Stomach (tissue), 9 donors: ENCODE results near the gene KDM2A. TPM values are rescaled to one million over a fixed set of nuclear protein-coding genes. Genes with fewer than 3 reads are reported as not detected.

ENCODE experiments used
- DNase-seq, 2 donors: peaks; one replicate each; pipeline versions ENCODE4 v3.0.0 to v3.0.0-alpha.2; 2013 to 2019
- H3K27ac ChIP-seq, 5 donors: fragments of 200-600 bp in 4 of 5; sonication (generic) in 4 of 5; one replicate each; pipeline ENCODE4 v1.5.1; 2013 to 2019; ENCODE audit warnings: mild to moderate bottlenecking in 1 of 5, moderate library complexity in 1 of 5
- H3K27me3 ChIP-seq, 3 donors: fragments of 200-600 bp; sonication (generic); one replicate each; pipeline ENCODE4 v1.5.1; 2017 to 2019; ENCODE audit warnings: mixed run types in 1 of 3
- H3K36me3 ChIP-seq, 4 donors: fragments of 200-600 bp; sonication (generic); 1 replicate in 3 of 4; 2 replicates in 1 of 4; pipeline ENCODE4 v1.5.1; 2016 to 2019
- H3K4me1 ChIP-seq, 4 donors: fragments of 200-600 bp; sonication (generic); one replicate each; pipeline ENCODE4 v1.5.1; 2016 to 2019
- H3K4me3 ChIP-seq, 4 donors: fragments of 200-600 bp; sonication (generic) in 3 of 4; one replicate each; pipeline ENCODE4 v1.5.1; 2016 to 2019; ENCODE audit warnings: mild to moderate bottlenecking in 1 of 4
- H3K9me3 ChIP-seq, 4 donors: fragments of 200-600 bp; sonication (generic); one replicate each; pipeline ENCODE4 v1.5.1; 2016 to 2019
- EP300 ChIP-seq: sonication (generic); formaldehyde crosslinking; IDR thresholded peaks from one replicate; pipeline ENCODE4 v1.6.1; 2017; ENCODE audit warnings: antibody characterized with exemption
- POLR2A ChIP-seq, 4 donors: fragments of 450-650 bp; IDR thresholded peaks; one replicate each; pipeline ENCODE4 v1.6.1; 2016; ENCODE audit warnings: antibody characterized with exemption in 4 of 4, control low read depth in 2 of 4, mild to moderate bottlenecking in 1 of 4, moderate library complexity in 1 of 4
- POLR2AphosphoS5 ChIP-seq, 3 donors: sonication (generic); formaldehyde crosslinking; IDR thresholded peaks; one replicate each; pipeline ENCODE4 v1.6.1; 2016; ENCODE audit warnings: antibody characterized with exemption in 3 of 3
- WGBS, 5 donors: extraction: QIAGEN DNeasy Blood & Tissue Kit in 3 of 5; methylation state at CpG; one replicate each; pipeline versions ENCODE4 v1.1.5 to v1.1.7; 2013 to 2018; 5-methylcytosine and 5-hydroxymethylcytosine counted together
- intact Hi-C: fragments of 100-400 bp; cut with DNase I; formaldehyde crosslinking; loops from one replicate; pipeline ENCODE4 v1.15.1; 2023; ENCODE audit warnings: low total_unique reads
- polyA plus RNA-seq, 3 donors: library from polyadenylated mRNA; stranded (reverse); fragments of 200-250 nt; gene quantifications; one replicate each; pipeline ENCODE4 v1.2.3, GENCODE V29; 2013
- total RNA-seq, 5 donors: library from RNA; depleted of rRNA; stranded (reverse); fragments of >200 nt; gene quantifications; one replicate each; pipeline versions ENCODE4 v1.1.0 to v1.2.3, GENCODE V29; 2014 to 2016
- TF ChIP-seq, protein P1 (sequence below), 7 experiments: fragments of 450-650 bp in 4 of 7; fragments of 200-600 bp in 3 of 7; sonication (generic) in 3 of 7; IDR thresholded peaks; one replicate each; pipeline ENCODE4 v1.5.1; 2016 to 2019; ENCODE audit warnings: antibody characterized with exemption in 7 of 7, control low read depth in 2 of 7, mild to moderate bottlenecking in 1 of 7
- donor health status: healthy with polysubstance abuse.
- donor health status: Bipolar disorder and iron deficiency.
- donor health status: healthy.

KDM2A gene
- total and polyA plus RNA-seq, 8 donors = 15.4 to 125 (median 70.3) TPM

GRCh38 chr11:67300256-67300755 lies 181.2 kb downstream of the KDM2A start:
- Histone ChIP-seq H3K4me1 (peaks cover 26 to 42% (median 34%) of the 10 kb centered on the region in 4 donors), H3K27ac (no peak overlapping the region), H3K9me3 (peaks cover 0 to 8% (median 0%) of the 10 kb centered on the region in 4 donors), H3K4me3 (no peak overlapping the region), H3K36me3 (peaks cover 32 to 66% (median 58%) of the 10 kb centered on the region in 4 donors), H3K27me3 (no peaks in the 10 kb centered on the region)
- WGBS, 5 donors = 89 to 96% (median 94%) methylated on average over 7 to 13 of the region's 13 CpGs
- TF ChIP-seq EP300 (no peak), POLR2AphosphoS5 (IDR thresholded peaks at IDR 0.05) (no peak), POLR2A (IDR thresholded peaks at IDR 0.05) (no peak)
- TF ChIP-seq, protein P1, sequence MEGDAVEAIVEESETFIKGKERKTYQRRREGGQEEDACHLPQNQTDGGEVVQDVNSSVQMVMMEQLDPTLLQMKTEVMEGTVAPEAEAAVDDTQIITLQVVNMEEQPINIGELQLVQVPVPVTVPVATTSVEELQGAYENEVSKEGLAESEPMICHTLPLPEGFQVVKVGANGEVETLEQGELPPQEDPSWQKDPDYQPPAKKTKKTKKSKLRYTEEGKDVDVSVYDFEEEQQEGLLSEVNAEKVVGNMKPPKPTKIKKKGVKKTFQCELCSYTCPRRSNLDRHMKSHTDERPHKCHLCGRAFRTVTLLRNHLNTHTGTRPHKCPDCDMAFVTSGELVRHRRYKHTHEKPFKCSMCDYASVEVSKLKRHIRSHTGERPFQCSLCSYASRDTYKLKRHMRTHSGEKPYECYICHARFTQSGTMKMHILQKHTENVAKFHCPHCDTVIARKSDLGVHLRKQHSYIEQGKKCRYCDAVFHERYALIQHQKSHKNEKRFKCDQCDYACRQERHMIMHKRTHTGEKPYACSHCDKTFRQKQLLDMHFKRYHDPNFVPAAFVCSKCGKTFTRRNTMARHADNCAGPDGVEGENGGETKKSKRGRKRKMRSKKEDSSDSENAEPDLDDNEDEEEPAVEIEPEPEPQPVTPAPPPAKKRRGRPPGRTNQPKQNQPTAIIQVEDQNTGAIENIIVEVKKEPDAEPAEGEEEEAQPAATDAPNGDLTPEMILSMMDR (IDR thresholded peaks at IDR 0.05) = no peak
- DNase-seq = no peak
- intact Hi-C loops = no loop called here

DNA sequence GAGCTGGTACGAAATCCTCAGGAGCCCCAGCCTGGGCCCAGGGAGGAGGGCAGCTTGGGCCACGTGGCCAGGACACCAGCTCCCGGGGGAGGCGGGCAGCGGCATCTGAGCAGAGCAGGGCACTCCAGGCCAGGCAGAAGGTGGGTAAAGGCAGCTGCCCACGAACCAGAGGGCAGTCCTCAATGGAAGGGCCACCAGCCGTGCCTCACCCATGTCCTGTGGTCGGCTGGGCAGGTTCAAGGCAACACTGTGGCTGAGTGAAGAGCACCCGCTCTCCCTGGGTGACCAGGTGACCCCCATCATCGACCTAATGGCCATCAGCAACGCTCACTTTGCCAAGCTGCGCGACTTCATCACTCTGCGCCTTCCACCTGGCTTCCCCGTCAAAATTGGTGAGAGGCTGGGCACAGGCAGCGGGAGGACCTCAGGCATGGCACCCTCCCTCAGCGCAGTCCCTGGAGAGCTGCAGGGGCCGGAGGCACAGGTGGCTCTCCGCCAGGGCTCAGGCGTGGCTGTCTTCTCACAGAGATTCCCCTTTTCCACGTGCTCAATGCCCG lies 181.8 kb downstream of the KDM2A start:
- TF ChIP-seq POLR2AphosphoS5 (IDR thresholded peaks at IDR 0.05) (no peak), POLR2A (IDR thresholded peaks at IDR 0.05) (no peak), EP300 (no peak)
- TF ChIP-seq, protein P1 (IDR thresholded peaks at IDR 0.05) = no peak
- intact Hi-C loops = no loop called here
- WGBS, 5 donors = 89 to 91% (median 90%) methylated on average over 16 to 22 of the region's 22 CpGs

GRCh38 chr11:67301313-67301921 lies 182.4 kb downstream of the KDM2A start:
- H3K4me3 ChIP-seq = peak overlapping the region in 1 of 4 donors; percentile 93
- 89 to 92% (median 91%) methylated on average over 17 to 28 of the region's 28 CpGs for WGBS, 5 donors

More for the DNA sequence above, 181.8 kb downstream of the KDM2A start:
- Histone ChIP-seq H3K36me3 (peaks cover 32 to 61% (median 53%) of the 10 kb centered on the region in 4 donors), H3K27me3 (no peaks in the 10 kb centered on the region), H3K27ac (no peak overlapping the region), H3K4me1 (peaks cover 26 to 45% (median 36%) of the 10 kb centered on the region in 4 donors), H3K4me3 (no peak overlapping the region), H3K9me3 (peaks cover 0 to 2% (median 0%) of the 10 kb centered on the region in 4 donors)
- no peak for DNase-seq

DNA sequence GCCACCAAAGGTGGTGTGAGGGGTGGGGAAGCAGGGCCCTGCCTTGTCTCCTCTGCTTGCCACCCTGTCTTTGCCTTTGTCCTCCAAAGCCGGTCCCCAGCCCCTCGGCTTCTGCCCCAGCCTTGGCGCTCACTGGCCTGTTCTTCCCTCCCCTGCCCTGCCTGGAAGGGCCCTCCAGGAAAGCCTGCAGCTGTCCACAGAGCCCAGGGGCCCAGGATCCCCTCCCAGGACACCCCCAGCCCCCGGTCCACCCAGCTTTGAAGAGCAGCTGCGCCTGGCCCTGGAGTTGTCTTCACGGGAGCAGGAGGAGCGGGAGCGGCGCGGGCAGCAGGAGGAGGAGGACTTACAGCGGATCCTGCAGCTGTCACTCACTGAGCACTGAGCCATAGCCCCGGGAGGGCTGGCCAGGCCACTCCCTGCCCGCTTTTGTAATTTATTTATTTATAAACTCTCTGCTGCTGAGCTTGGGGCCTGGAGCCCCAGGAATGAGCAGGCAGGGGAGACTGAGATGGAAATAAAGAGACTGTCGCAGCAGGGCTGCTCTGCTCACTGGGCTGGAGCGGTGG lies 183.0 kb downstream of the KDM2A start:
- H3K4me3 ChIP-seq = peak overlapping the region; percentile 75 to 94 (median 92)
- no peaks in the 10 kb centered on the region for H3K27me3 ChIP-seq
- peaks cover 26 to 45% (median 36%) of the 10 kb centered on the region in 4 donors for H3K4me1 ChIP-seq
- peak; percentile 67 to 86 for DNase-seq
- peak overlapping the region; percentile 86 to 96 (median 89) for H3K27ac ChIP-seq
- WGBS, 5 donors = 21 to 54% (median 29%) methylated on average over 15 of the region's 15 CpGs
- intact Hi-C loops = no loop called here
- no peaks in the 10 kb centered on the region for H3K9me3 ChIP-seq
- peak in 2 of 3 donors; percentile 9 to 19 for TF ChIP-seq POLR2AphosphoS5 (IDR thresholded peaks at IDR 0.05)
- TF ChIP-seq, protein P1 (IDR thresholded peaks at IDR 0.05) = no peak
- H3K36me3 ChIP-seq = peaks cover 28 to 60% (median 47%) of the 10 kb centered on the region in 4 donors

More at GRCh38 chr11:67301313-67301921, 182.4 kb downstream of the KDM2A start:
- peaks cover 30 to 60% (median 50%) of the 10 kb centered on the region in 4 donors for H3K36me3 ChIP-seq
- H3K4me1 ChIP-seq = peaks cover 26 to 45% (median 36%) of the 10 kb centered on the region in 4 donors
- no peaks in the 10 kb centered on the region for H3K27me3 ChIP-seq
- TF ChIP-seq, protein P1 (IDR thresholded peaks at IDR 0.05) = no peak
- TF ChIP-seq POLR2A (IDR thresholded peaks at IDR 0.05) (no peak), POLR2AphosphoS5 (IDR thresholded peaks at IDR 0.05) (no peak), EP300 (no peak)
- peak overlapping the region in 4 of 5 donors; percentile 86 to 96 (median 91) for H3K27ac ChIP-seq
- intact Hi-C loops = no loop called here
- no peak for DNase-seq
- no peaks in the 10 kb centered on the region for H3K9me3 ChIP-seq
